GM10266 (cell line): ENCODE data around the gene FCN1.

Source experiments
- DNase-seq: peaks from one replicate; pipeline ENCODE4 v3.0.0; 2012; ENCODE audit errors: extremely low spot score
- CTCF ChIP-seq: IDR thresholded peaks from 2 replicates; pipeline ENCODE4 v1.5.1; 2012; ENCODE audit warnings: mild to moderate bottlenecking, low read depth; ENCODE audit not compliant: control insufficient read depth, insufficient read depth; ENCODE audit errors: missing control alignments

FCN1 gene

GRCh38 chr9:134929193-134930158 lies 11.8 kb upstream of the FCN1 start:
- no peak for TF ChIP-seq CTCF
- no peak for DNase-seq

- DNase-seq: no peak
- TF ChIP-seq CTCF: no peak
Measured at GRCh38 chr9:134928436-134929192, 10.9 kb upstream of the FCN1 start.

GRCh38 chr9:134925011-134925511 lies 7.3 kb upstream of the FCN1 start:
- no peak for DNase-seq
- no peak for TF ChIP-seq CTCF

- DNase-seq: no peak
Measured at GRCh38 chr9:134923466-134923865, 5.8 kb upstream of the FCN1 start.

GRCh38 chr9:134922932-134923240 lies 5.2 kb upstream of the FCN1 start:
- TF ChIP-seq CTCF: no peak
- DNase-seq: no peak

More at GRCh38 chr9:134923466-134923865, 5.8 kb upstream of the FCN1 start:
- no peak for TF ChIP-seq CTCF

- DNase-seq: no peak
- TF ChIP-seq CTCF: no peak
Measured at GRCh38 chr9:134922066-134922931, 4.6 kb upstream of the FCN1 start.
